Prostate gland (tissue), 2 donors: ENCODE measurements around the gene CCDC167.

Experiments used
- POLR2A ChIP-seq: fragments of 450-650 bp; IDR thresholded peaks from one replicate; pipeline ENCODE4 v1.6.1; 2016; ENCODE audit warnings: antibody characterized with exemption, mild to moderate bottlenecking
- TF ChIP-seq, protein P1 (sequence below), 4 experiments: fragments of 200-600 bp in 2 of 4; fragments of 450-650 bp in 2 of 4; sonication (generic) in 2 of 4; IDR thresholded peaks; 1 replicate in 3 of 4; 2 replicates in 1 of 4; pipeline ENCODE4 v1.5.1; 2016 to 2019; ENCODE audit warnings: antibody characterized with exemption in 4 of 4, mild to moderate bottlenecking in 2 of 4, moderate library complexity in 2 of 4

DNA sequence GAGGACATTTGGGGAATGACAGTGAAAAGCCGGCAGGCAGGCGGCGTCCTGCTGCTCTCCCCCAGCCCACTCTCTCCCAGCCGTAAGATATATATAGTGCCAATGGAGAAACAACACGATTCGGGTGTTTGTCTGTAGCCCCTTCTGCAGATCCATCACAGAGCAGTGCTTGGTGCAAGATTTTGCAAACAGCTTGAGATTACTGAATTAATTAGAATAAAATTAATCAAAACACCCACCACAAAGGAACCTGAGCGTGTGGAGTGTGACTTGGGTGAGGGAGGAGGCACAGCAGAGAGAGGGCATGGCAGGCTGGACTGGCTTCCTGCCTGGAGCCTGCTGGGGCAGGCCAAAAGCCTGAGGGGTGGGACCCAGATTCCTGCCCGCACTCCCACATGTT lies 28.8 kb upstream of the CCDC167 start:
- no peak for TF ChIP-seq POLR2A
- TF ChIP-seq, protein P1, sequence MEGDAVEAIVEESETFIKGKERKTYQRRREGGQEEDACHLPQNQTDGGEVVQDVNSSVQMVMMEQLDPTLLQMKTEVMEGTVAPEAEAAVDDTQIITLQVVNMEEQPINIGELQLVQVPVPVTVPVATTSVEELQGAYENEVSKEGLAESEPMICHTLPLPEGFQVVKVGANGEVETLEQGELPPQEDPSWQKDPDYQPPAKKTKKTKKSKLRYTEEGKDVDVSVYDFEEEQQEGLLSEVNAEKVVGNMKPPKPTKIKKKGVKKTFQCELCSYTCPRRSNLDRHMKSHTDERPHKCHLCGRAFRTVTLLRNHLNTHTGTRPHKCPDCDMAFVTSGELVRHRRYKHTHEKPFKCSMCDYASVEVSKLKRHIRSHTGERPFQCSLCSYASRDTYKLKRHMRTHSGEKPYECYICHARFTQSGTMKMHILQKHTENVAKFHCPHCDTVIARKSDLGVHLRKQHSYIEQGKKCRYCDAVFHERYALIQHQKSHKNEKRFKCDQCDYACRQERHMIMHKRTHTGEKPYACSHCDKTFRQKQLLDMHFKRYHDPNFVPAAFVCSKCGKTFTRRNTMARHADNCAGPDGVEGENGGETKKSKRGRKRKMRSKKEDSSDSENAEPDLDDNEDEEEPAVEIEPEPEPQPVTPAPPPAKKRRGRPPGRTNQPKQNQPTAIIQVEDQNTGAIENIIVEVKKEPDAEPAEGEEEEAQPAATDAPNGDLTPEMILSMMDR (IDR thresholded peaks at IDR 0.05): no peak
